GM15510 (cell line): Measurements from ENCODE around the gene VGF.

Experiments used
- POLR2A ChIP-seq: IDR thresholded peaks from 3 replicates; pipeline ENCODE4 v1.6.1; 2011; ENCODE audit warnings: borderline replicate concordance; ENCODE audit not compliant: insufficient read length; ENCODE audit errors: extremely low read depth

The VGF gene

DNA sequence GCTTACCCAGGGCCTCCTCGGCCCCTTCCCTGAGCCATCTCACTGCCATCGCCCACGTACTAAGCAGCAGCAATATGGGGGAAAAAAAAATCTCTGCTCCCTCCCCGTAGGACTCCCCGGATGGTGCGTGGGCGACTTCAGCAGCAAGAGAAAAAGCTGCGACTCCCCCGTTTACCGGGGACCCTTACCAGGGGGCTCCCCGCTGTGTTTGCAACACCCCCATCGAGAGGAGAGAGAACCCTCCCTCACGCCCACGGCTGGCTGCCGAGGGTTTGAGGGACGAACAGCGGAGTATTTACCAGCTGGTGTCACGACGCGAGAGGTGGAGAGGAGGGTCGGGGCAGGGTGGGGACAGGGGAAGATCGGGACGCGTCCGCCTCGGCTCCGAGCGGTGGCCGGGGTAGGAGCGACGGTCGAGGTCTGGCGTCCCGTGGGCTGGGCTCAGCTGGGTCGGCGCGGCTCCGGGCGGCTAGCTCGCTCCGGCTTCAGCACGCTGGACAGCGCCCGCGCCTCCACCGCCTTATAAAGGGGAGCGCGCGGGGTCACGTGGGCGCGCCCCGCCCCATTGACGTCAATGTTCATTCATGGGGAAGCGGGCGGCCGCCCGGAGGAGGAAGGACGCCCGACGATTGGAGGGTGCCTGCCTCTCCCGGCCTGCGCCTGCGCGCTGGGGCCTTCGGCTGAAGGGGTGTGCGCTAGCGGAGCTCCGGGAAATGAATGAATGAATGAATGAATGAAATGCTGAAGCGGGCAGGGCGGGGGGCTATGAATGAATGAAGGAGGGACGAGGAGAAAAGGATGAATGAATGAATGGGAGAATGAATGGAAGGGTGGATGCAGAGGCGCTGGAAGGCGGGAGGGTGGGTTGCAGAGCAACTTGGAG, at the start of gene VGF:
VGF (minus strand) TSS at position 495 of the 883 bp plus-strand sequence. CDS start 726 bp downstream, outside the sequence.
- no peak for TF ChIP-seq POLR2A

DNA sequence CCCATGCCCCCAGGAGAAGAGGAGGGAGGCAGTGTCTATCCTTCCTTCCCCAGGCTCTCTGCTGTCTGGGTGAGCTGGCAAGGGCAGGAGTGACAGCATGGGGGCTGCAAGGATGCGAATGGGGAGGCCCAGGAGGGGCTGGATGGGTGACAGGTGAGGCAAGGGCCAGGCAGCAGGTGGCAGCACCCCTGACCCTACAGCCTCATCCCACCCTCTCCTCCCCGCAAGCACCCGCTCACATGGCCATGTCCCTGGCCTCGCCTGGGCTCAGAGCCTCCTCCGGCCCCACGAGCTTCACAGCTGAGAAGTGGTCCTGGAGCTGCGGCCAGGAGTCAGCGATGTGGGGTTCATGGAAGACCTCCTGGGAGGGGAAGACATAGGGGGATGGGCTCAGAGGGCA, 46.6 kb upstream of the VGF start:
- no peak for TF ChIP-seq POLR2A

DNA sequence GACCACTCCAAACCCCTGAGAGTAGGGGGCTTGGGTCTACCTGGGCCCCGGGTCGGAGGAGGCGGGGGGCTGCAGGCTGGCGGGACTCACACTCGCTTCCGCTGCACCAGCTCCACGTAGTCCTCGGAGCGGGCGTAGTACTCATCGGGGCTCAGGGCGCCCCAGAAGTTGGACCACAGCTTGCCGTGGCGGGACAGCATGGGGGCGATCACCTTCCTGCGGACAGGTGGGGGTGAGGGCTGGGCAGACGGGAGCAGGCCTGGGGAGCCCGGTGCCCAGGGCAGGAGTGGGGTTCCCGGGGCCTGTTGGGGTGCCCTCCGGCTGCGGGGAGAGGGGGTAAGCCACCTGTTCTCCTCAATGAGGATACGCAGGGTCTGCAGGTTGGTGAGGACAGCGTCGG, 46.1 kb upstream of the VGF start:
- no peak for TF ChIP-seq POLR2A

DNA sequence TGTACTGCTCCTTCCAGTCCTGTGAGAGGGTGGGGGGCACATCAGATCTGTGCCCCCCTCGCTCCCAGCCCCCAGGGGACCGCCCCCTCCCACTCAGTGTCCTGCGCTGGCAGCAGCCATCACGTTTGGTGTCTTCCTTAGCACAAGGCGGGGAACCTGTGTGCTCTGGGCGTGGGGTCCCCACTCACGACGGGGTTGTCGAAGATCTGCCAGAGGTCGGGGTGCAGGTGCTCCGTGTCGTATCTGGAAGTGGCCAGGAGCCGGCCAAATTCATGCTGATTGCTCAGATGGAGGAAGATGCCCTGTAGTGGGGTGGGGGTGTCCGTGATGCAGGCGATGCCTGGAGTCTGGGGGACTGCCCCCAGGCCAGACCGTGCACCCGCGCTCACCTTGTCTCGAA, 44.8 kb upstream of the VGF start:
- no peak for TF ChIP-seq POLR2A

DNA sequence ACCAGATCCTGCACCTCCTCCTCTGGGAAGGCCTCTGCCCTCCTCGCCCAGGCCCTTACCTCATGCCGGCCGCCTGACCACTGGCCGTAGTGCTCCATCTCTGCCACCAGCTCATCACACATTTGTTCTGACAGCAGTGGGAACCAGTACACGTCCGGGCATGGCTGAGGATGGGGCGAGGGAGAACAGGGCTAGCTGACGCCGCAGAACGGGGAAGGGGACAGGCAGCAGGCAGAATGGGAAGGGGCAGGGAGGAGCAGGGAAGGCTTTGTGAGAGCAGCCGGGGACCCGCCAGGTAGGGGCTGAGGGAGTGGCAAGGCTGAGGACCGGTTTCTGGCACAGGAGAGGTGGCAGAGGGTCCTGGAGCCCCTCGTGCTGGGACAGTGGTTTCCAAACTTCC, 43.4 kb upstream of the VGF start:
- no peak for TF ChIP-seq POLR2A

DNA sequence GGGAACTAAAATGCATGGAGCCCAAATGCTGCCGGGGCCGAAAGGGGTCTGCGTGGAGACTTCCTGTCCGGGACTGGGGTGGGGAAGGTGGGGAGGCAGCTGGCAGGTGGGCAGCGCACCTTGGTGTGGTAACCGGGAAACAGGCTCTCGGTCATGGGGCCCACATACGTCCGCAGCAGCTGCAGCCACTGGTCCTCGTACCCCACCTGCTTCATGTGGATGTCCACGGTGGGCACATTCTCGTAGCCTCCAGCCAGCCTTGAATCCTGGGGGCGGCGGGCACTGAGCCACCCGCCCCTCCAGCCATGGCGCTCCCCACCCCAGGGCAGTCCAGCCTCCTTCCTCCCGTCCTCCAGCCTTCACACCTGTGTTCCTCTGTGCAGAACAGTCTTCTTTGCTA, 42.1 kb upstream of the VGF start:
- TF ChIP-seq POLR2A = no peak

DNA sequence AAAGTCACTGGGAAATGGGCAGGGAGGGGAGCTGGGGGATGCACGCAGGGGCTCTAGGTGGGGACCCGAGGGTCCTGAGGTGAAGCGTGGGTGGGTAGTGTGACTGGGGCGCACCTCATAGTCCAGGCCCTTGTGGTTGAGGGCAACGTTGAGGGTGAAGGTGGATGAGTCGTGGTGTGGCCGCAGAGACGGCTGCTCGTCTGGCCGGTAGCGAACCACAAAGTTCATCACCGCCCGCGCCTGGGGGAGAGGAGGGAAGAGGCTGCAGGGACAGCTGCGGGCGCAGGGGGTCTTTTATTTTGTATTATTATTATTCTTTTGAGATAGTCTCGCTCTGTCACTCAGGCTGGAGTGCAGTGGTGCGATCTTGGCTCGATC, 41.3 kb upstream of the VGF start:
- no peak for TF ChIP-seq POLR2A

DNA sequence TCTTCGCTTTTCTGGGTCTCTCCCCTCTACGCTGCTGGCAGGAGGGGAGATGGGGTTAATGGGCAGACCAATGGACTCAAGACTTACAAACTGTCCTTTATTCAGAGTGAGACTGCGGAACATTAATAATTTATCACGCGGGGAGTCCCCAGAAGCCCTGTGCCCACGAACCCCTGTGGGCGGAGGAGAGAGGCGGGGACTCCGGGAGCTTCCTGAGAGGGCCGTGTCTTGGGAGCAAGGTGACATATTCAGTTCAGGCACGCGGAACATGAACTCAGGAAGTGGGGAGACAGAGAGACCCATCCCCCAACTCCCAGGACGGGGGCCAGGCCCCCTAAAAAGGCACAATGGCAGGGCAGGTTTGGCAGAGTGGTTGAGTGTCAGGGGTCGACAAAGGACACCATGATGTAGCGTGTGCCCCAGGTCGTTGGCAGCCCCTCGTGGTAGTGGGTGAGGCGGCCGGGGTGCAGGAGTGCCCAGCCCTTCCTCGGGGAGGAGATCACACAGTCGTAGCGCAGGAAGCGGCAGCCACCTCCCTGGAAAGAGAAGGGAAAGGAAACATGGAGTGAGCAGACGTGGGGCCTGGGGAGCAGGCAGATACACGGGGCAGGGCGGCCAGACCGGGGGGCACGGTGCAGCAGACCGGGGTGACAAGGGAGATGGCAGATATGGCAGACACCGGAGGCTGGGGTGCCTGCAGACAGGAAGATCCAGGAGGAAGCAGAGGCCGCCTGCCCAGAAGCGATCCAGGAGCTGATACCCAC, 40.7 kb upstream of the VGF start:
- no peak for TF ChIP-seq POLR2A

DNA sequence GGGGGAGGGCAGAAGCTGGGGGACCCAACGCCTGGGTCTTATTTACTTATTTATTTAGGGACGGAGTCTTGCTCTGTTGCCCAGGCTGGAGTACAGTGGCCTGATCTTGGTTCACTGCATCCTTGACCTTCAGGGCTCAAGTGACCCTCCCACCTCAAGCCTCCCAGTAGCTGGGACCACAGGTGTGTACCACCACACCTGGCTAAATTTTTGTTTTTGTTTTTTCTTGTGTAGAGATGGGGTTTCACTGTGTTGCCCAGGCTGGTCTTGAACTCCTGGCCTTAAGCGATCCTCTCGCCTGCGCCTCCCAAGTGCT, 37.2 kb upstream of the VGF start:
- TF ChIP-seq POLR2A = no peak

DNA sequence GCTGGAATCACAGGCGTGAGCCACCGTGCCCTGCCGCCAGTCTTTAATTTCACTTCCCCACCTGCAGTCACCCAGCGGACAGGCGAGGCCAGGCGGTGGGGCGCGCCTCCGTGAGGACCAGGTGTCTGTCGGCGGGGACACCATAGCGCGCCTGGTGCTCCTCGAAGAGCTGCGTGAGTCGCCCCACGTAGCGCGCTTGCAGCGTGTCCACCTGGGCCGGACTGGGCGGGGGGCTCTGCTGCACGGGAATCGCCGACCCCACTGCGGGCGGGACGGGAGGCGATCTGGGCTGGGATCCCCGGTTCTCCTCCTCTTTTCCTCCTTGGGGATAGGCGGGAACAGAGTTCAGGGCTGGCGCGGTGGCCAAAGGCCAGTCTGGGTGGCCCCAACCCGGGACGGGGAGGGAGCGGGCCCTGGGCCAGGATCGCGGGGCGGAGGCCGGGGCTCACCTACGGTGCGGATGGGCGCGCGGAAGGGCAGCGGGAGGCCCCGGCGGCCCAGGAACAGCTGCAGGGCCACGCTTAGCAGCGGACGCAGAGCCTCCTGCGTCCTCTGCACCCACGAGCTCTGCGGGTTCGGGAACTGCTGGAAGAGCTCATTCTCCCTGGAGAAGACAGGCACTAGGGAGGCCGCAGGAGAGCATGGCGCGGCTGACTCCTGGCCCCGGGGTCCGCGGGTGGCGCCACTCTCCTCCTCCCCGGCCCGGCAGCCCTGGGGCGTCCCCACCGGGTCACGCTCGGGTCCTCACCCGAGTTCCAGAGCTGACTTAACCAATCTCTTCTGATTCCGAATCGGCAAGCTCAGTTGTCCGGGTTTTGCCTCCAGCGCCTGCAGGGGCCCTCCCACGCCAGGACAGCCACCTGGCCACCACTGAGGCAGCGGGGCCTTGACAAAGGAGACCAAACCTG, 36.6 kb upstream of the VGF start:
- no peak for TF ChIP-seq POLR2A

DNA sequence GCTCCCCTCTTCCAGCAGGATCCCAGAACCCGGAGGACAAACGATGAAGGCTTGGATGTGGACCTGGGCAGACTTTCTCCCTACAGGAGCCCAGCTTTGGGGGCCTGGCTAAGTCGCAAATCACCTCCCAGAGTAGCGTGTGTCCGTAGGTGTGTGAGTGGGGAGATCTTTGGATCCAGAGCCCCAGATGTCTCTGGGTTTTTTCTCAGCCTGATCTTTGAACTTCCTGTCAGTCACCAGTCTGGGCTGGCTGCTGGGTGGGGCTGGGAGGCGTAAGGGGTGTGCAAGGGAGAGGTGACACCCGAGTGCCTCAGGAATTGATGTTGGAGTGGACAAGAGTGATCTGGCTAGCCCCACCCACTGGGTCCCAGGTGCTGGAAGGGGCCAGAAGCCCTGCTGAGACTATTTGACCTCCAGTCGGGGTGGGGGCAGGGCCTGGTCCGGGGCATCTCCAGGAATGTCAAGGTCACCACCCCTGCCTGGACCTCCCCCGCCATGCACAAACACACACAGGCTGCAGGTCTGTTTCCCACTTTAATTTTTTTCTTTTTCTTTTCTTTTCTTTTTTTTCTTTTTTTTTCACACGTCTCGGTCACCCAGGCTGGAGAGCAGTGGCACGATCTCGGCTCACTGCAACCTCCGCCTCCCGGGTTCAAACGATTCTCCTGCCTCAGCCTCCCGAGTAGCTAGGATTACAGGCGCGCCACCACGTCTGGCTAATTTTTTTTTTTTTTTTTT, 35.7 kb upstream of the VGF start, which contains the start of gene MOGAT3:
MOGAT3 (minus strand) TSS at position 175 of the 738 bp plus-strand sequence. CDS start 182 bp downstream, outside the sequence.
- no peak for TF ChIP-seq POLR2A

DNA sequence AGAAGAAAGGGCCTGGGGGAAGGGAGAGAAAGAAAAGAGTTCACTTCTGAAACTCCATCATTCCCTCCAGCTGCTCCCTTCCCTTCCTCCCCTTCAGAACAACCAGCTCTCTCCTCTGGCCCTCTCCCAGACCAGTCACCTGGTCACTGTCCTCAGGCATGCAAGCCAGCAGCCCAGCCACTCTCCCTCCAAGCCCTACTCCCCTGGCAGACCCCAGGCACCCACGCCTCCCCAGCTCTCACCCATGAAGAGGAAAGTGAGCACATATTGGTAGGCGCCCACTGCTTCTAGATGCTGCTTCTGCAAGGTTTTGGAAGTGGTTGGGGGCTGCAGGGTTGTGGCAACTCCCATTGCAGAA, 35.1 kb upstream of the VGF start:
- no peak for TF ChIP-seq POLR2A

DNA sequence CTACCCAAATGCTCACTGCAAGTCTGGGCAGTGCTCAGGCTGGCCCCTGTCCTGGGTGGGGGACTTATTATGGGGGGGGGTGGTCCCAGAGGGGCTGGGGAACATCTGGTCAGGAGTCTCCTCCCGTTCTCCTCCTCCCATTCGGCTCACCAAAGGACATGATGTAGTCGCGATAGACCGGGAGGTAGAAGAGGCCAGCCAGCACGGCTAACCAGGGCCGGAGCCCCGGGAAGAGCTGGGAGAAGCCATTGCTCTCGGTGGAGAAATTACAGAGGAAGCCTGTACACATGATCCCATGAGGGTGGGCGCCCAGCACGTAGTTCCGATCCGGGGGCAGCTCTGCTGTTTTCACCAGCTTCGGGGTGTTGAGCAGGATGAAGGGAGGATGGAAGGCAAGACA, 33.1 kb upstream of the VGF start:
- no peak for TF ChIP-seq POLR2A

DNA sequence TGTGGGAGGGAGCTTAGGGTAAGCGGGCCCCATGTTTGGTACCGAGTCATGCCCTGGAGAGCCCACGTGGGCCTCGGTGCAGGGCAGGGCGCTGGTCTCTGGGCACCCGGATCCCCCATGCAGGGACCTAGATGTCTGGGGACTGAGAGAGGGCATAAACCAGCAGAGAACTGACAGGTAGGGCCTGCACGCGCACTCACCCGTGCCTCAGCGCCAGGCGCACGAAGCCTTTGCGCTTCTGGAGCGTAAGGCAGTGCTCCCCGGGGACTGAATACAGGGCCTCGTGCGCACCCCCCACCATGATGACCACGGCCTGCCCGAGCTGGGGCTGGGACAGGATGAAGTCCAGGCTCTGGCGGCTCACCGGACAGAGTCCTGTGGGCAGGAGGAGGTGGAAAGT, 32.6 kb upstream of the VGF start:
- TF ChIP-seq POLR2A = no peak
